ENCODE results near the gene DZIP1L.

DZIP1L gene

DNA sequence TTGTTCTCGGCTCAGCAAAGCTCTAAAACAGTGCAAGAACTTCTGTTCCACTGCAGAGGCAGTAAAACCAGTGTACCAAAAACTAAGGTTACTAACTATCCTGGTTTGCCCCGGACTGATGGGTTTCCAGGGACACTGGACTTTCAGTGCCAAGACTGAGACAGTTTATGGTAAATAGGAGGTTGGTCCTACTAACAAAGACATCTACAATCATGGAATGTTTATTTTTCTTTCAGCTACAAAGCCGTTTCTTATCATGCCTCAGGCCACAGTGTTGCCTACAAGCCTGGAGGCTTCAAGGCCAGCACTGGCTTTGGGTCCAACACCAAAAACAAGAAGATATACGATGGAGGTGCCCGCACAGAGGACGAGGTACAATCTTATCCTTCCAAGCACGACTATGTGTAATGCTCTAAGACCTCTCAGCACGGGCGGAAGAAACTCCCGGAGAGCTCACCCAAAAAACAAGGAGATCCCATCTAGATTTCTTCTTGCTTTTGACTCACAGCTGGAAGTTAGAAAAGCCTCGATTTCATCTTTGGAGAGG, 84.6 kb downstream of the DZIP1L start:
- DNase-seq: no peak

DNA sequence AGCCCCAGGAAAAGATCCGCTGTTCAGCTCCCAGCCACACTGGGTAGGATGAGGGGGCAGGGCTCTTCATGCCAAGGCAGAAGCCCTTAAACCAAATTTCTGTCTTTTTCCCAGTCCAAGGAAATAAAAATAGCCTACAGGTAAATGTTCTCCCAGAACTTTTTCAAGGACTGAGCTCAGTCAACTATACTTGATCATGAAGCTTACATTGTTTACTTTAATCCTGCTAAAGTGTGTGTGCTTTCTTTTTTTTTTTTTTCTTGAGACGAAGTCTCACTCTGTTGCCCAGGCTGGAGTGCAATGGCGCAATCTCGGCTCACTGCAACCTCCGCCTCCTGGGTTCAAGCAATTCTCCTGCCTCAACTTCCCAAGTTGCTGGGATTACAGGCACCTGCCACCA, 87.6 kb downstream of the DZIP1L start:
- DNase-seq: no peak

DNA sequence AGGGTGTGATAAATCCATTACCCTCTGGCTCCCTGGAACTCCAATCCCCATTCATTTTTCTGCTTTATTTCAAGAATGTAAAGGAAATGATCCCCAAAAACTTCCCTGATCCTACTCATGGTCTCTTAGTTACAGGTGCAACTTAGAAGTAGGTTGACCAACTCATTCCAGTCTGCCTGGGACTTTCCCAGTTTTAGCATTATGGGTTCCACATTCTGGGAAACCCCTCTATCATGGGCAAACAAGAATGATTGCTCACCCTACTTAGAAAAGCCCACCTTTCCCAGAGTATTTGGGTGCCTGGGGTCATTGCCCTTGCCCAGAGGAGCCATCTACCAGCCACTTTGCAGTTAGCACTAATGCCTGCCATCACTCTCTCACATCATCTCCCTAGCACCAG, 89.9 kb downstream of the DZIP1L start:
- no peak for DNase-seq

DNA sequence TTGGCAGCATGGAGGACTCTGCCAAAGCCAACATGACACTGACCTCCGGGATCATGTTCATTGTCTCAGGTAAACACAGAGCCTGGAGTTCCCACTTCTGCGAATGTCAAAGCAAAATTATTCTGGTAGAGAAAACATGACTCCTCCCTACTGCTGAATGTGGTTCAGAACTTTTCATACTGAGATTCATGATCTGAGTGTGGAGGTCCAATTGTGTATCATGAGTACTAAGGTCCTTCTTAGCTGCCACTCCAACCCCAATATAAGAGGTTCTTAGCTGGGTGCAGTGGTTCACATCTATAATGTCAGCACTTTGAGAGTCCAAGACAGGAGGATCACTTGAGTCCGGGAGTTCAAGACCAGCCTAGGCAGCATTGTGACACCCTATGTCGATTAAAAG, 91.7 kb downstream of the DZIP1L start:
- DNase-seq: no peak

DNA sequence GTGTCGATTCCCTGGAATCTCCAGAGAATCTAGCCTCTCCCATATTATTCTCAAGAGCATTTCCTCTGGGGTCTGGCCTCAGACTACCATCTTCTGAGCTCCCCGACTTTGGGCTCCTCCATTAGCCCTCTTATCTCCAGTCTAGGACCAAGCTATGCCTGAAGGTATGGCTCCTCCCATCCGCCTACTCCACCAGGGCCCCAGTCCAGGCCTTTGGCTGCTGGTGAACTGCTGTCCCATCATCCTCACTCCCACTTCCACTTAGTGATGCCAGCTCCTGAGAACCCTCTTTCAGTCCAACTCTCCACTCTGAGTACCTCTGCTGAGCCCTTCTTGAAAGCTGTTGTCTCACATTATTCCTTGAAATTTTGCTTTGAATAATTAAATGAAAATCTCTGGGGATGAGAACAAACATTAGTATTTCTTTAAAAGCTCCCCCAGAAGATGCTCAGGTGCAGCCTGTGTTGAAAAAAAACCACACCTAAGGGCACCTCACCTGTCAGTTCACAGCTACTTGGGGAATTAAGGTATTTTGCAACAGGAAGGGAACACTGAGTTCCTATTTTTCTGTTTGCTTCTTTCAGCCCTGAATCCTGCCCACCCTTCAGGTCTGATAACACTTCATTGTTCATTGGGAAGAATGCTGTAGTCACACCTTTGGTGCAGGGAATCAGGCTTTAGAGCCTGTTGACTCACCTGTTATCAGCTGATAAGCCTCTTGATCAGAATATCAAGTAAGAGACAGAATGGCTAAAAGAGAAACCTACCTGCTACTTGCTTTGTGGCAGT, 95.9 kb downstream of the DZIP1L start:
- DNase-seq: no peak

DNA sequence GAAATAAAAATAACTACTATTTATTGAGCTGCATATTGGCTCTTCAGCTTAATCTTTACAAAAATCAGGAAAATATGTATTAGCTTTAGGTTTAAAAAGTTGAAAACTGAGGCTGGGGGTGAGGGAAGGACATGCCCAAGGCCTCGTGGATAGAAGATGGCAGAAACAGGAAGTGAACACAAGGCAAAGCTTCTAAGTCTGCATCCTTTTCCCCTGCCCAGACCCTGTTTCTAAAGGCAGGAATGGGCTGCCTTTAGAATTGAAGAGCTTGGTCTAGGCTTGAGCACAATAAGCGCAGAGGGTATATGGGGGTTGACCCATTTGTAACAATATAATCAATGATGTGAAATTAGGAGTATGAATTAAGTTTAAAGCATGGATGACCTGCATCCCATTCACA, 99.3 kb downstream of the DZIP1L start:
- DNase-seq: no peak

DNA sequence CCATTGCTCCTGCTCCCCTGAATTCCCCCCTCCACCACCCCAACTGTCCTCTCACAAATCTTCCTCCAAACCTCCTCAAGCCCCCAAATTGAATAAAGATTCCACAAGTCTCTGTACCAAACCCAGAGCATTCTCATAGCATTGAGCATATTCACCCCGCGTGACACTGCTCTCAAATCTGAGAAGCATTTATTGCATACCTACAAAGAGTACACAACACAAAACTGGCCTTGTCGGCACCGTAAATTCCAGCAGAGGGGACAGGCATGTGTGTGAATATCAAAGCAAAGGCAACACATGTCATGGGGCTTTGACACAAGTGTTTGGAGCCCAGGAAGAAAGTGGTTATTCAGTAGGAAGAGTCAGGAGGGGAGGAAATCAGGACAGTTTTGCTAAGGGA, 102.9 kb downstream of the DZIP1L start:
- DNase-seq: no peak
